Measurements from ENCODE around the gene PHYHD1.

PHYHD1 gene

DNA sequence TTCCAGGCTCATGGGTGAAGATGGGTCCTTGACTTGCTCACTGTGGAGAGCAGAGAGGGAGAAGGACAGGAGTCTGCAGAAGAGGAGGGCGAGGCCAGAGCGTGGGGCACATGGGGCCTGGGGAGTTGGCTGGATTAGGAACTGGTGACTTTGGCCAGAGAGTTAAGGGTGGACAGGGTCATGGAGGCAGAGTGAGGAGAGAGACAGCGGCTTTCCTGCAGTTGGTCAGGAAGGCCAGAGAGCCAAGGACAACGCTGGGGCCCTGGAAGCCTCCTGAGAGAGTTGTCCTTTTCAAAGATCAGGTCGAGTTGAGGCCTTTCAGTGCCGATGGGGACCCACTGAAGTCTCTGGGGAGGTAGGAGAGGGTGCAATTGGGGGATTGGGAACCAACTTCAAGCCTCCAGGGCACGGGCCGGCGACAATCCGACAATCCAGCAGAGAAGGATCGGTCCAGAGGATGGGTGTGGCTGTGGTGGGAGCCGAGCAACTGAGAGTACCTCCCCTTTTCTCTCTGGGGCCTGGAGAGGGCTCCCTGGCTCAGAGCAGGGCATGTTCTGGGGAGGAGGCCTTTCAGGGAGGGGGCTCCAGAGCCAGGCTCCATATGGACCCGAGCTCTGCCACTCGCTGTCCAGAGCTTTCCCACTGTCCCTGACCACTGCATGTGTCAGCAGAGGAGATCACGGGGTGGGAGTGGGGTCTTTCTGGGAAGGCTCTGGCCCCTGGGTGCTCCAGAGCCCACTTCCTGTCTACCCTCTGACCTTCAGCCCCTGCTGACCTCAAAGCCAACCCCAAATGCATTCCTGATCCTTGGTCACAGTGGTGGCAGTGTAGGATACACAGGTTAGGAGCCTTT, 7.5 kb upstream of the PHYHD1 start:
- no peak for DNase-seq (ENCODE audit: low spot score)
- in situ Hi-C loops (cut with MboI; ENCODE audit: low sequenced_read_pairs, unreplicated experiment), result no loop called here
- TF ChIP-seq, protein P1, sequence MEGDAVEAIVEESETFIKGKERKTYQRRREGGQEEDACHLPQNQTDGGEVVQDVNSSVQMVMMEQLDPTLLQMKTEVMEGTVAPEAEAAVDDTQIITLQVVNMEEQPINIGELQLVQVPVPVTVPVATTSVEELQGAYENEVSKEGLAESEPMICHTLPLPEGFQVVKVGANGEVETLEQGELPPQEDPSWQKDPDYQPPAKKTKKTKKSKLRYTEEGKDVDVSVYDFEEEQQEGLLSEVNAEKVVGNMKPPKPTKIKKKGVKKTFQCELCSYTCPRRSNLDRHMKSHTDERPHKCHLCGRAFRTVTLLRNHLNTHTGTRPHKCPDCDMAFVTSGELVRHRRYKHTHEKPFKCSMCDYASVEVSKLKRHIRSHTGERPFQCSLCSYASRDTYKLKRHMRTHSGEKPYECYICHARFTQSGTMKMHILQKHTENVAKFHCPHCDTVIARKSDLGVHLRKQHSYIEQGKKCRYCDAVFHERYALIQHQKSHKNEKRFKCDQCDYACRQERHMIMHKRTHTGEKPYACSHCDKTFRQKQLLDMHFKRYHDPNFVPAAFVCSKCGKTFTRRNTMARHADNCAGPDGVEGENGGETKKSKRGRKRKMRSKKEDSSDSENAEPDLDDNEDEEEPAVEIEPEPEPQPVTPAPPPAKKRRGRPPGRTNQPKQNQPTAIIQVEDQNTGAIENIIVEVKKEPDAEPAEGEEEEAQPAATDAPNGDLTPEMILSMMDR (IDR thresholded peaks at IDR 0.05; ENCODE audit: borderline replicate concordance, control extremely low read depth, extremely low read depth, insufficient read depth, missing control alignments), result no peak

DNA sequence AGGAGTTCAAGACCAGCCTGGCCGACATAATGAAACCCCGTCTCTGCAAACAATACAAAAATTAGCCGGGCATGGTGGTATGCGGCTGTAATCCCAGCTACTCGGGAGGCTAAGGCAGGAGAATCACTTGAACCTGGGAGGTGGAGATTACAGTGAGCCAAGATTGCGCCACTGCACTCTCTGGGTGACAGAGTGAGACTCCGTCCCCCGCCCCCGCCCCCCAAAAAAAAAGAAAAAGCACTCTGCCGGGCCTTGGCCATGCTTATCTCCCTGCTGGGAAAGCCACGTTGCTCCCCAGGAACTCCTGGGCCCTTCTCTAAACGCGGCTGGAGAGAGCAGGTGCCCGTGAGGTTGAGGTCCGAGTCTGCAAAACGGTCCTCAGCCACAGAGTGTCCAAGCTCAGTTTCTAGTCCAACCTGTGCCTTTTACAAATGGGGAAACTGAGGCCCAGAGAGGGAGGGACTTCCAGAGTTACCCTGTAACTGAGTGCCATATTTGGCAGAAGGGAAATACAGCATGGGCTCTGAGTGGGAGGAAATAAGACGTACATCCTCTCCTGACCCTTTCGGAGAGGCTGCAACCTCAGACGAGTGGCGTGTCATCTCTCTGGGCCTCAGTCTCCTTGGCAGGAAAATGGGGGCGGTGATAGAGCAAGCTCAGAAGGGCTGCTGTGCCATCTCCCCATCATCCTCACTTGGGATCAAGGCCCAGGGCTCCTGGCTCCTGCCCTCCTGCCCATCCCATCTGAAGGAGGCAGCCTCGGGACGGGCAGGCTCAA, 6.6 kb upstream of the PHYHD1 start:
- TF ChIP-seq, protein P1 (IDR thresholded peaks at IDR 0.05; ENCODE audit: borderline replicate concordance, control extremely low read depth, extremely low read depth, insufficient read depth, missing control alignments), result no peak
- in situ Hi-C loops (cut with MboI; ENCODE audit: low sequenced_read_pairs, unreplicated experiment), result no loop called here
- DNase-seq (ENCODE audit: low spot score), result no peak

DNA sequence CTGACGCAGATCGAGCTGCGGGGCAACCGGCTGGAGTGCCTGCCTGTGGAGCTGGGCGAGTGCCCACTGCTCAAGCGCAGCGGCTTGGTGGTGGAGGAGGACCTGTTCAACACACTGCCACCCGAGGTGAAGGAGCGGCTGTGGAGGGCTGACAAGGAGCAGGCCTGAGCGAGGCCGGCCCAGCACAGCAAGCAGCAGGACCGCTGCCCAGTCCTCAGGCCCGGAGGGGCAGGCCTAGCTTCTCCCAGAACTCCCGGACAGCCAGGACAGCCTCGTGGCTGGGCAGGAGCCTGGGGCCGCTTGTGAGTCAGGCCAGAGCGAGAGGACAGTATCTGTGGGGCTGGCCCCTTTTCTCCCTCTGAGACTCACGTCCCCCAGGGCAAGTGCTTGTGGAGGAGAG, 4.6 kb upstream of the PHYHD1 start:
- no peak for DNase-seq (ENCODE audit: low spot score)
- TF ChIP-seq, protein P1 (IDR thresholded peaks at IDR 0.05; ENCODE audit: borderline replicate concordance, control extremely low read depth, extremely low read depth, insufficient read depth, missing control alignments), result no peak
- in situ Hi-C loops (cut with MboI; ENCODE audit: low sequenced_read_pairs, unreplicated experiment), result no loop called here

- in situ Hi-C loops (cut with MboI; ENCODE audit: low sequenced_read_pairs, unreplicated experiment), result no loop called here
- TF ChIP-seq, protein P1 (IDR thresholded peaks at IDR 0.05; ENCODE audit: borderline replicate concordance, control extremely low read depth, extremely low read depth, insufficient read depth, missing control alignments), result no peak
- DNase-seq (ENCODE audit: low spot score), result no peak
These were observed 4.0 kb upstream of the PHYHD1 start for GRCh38 chr9:128916745-128917144.

DNA sequence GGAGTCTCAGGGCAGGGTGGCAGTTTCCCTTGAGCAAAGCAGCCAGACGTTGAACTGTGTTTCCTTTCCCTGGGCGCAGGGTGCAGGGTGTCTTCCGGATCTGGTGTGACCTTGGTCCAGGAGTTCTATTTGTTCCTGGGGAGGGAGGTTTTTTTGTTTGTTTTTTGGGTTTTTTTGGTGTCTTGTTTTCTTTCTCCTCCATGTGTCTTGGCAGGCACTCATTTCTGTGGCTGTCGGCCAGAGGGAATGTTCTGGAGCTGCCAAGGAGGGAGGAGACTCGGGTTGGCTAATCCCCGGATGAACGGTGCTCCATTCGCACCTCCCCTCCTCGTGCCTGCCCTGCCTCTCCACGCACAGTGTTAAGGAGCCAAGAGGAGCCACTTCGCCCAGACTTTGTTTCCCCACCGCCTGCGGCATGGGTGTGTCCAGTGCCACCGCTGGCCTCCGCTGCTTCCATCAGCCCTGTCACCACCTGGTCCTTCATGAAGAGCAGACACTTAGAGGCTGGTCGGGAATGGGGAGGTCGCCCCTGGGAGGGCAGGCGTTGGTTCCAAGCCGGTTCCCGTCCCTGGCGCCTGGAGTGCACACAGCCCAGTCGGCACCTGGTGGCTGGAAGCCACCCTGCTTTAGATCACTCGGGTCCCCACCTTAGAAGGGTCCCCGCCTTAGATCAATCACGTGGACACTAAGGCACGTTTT, 3.5 kb upstream of the PHYHD1 start:
- no peak for DNase-seq (ENCODE audit: low spot score)
- TF ChIP-seq, protein P1 (IDR thresholded peaks at IDR 0.05; ENCODE audit: borderline replicate concordance, control extremely low read depth, extremely low read depth, insufficient read depth, missing control alignments), result no peak
- in situ Hi-C loops (cut with MboI; ENCODE audit: low sequenced_read_pairs, unreplicated experiment), result no loop called here

GRCh38 chr9:128918921-128919320, 1.9 kb upstream of the PHYHD1 start:
- TF ChIP-seq, protein P1 (IDR thresholded peaks at IDR 0.05; ENCODE audit: borderline replicate concordance, control extremely low read depth, extremely low read depth, insufficient read depth, missing control alignments), result no peak
- in situ Hi-C loops (cut with MboI; ENCODE audit: low sequenced_read_pairs, unreplicated experiment), result no loop called here
- DNase-seq (ENCODE audit: low spot score), result no peak

Data from GM13976 (cell line).